GM23338 (cell line): ENCODE data around the gene TMEM43. TPM values are rescaled to one million over a fixed set of nuclear protein-coding genes. Genes with fewer than 3 reads are reported as not detected.

ENCODE experiments used
- ATAC-seq: fragments of 200-7000 bp; cut with Tn5 transposase; 3 replicates; pipeline ENCODE4 v1.9.1; 2020
- DNase-seq: peaks from one replicate; pipeline ENCODE4 v3.0.0-alpha.2; 2015; ENCODE audit warnings: low spot score
- H2AFZ ChIP-seq: fragments of 200-600 bp; sonication (generic); 2 replicates; pipeline ENCODE4 v1.8.0; 2016; ENCODE audit warnings: antibody characterized with exemption, mild to moderate bottlenecking, moderate library complexity
- H3F3A ChIP-seq: fragments of 200-600 bp; sonication (generic); replicated peaks from 2 replicates; pipeline ENCODE4 v1.8.0; 2017; ENCODE audit warnings: antibody characterized with exemption, mixed run types, low read depth
- H3K27ac ChIP-seq: fragments of 200-600 bp; sonication (generic); 2 replicates; pipeline ENCODE4 v1.6.1; 2016; ENCODE audit warnings: low read depth
- H3K27me3 ChIP-seq: fragments of 200-600 bp; sonication (generic); 2 replicates; pipeline ENCODE4 v1.8.0; 2016; ENCODE audit warnings: mild to moderate bottlenecking, mixed run types, moderate library complexity; ENCODE audit not compliant: insufficient read depth
- H3K36me3 ChIP-seq: fragments of 200-600 bp; sonication (generic); 2 replicates; pipeline ENCODE4 v1.8.0; 2016; ENCODE audit warnings: mild to moderate bottlenecking; ENCODE audit not compliant: insufficient read depth
- H3K4me1 ChIP-seq: fragments of 200-600 bp; sonication (generic); 2 replicates; pipeline ENCODE4 v1.8.0; 2016; ENCODE audit warnings: mild to moderate bottlenecking, moderate library complexity; ENCODE audit not compliant: insufficient read depth
- H3K4me2 ChIP-seq: fragments of 200-600 bp; sonication (generic); 2 replicates; pipeline ENCODE4 v1.7.1; 2017; ENCODE audit warnings: mixed run types
- H3K4me3 ChIP-seq: fragments of 200-600 bp; sonication (generic); 2 replicates; pipeline ENCODE4 v1.6.1; 2016; ENCODE audit warnings: mixed run types
- H3K79me2 ChIP-seq: fragments of 200-600 bp; sonication (generic); replicated peaks from 2 replicates; pipeline ENCODE4 v1.8.0; 2017; ENCODE audit warnings: mild to moderate bottlenecking; ENCODE audit not compliant: insufficient read depth
- H3K9me2 ChIP-seq: fragments of 200-600 bp; sonication (generic); 2 replicates; pipeline ENCODE4 v1.8.0; 2017; ENCODE audit not compliant: insufficient read depth
- H4K20me1 ChIP-seq: fragments of 200-600 bp; sonication (generic); replicated peaks from 2 replicates; pipeline ENCODE4 v1.8.0; 2017; ENCODE audit warnings: mild to moderate bottlenecking; ENCODE audit not compliant: insufficient read depth
- H3K27ac Mint-ChIP-seq: 2 replicates; pipeline ENCODE4 v1.8.0; 2020; ENCODE audit warnings: inconsistent platforms, mild to moderate bottlenecking, moderate library complexity, mixed read lengths
- H3K27me3 Mint-ChIP-seq: 3 replicates; pipeline ENCODE4 v1.8.0; 2022; ENCODE audit warnings: low read depth, mild to moderate bottlenecking, moderate library complexity, mixed read lengths, inconsistent platforms; ENCODE audit not compliant: insufficient read depth, poor library complexity
- H3K36me3 Mint-ChIP-seq: 3 replicates; pipeline ENCODE4 v1.8.0; 2021; ENCODE audit warnings: low read depth, mild to moderate bottlenecking, inconsistent platforms, moderate library complexity, mixed read lengths
- H3K4me1 Mint-ChIP-seq: 3 replicates; pipeline ENCODE4 v1.8.0; 2020; ENCODE audit warnings: mild to moderate bottlenecking, inconsistent platforms, mixed read lengths
- H3K4me3 Mint-ChIP-seq: 3 replicates; pipeline ENCODE4 v1.8.0; 2021; ENCODE audit warnings: moderate library complexity, mild to moderate bottlenecking, inconsistent platforms, mixed read lengths
- H3K9me3 Mint-ChIP-seq: 3 replicates; pipeline ENCODE4 v1.8.0; 2020; ENCODE audit warnings: moderate library complexity, mild to moderate bottlenecking, inconsistent platforms, mixed read lengths
- CREB1 ChIP-seq: fragments of 250-450 bp; sonication (Bioruptor Pico); IDR thresholded peaks from 2 replicates; pipeline ENCODE4 v1.5.0; 2020; ENCODE audit warnings: low read depth, mild to moderate bottlenecking, moderate library complexity
- EZH2 ChIP-seq: fragments of 200-600 bp; sonication (generic); IDR thresholded peaks from one replicate; pipeline ENCODE4 v1.8.0; 2017; ENCODE audit warnings: antibody characterized with exemption, mild to moderate bottlenecking, low read depth; ENCODE audit not compliant: unreplicated experiment
- EZH2phosphoT487 ChIP-seq: fragments of 200-600 bp; sonication (generic); IDR thresholded peaks from one replicate; pipeline ENCODE4 v1.8.1; 2018; ENCODE audit warnings: antibody characterized with exemption; ENCODE audit not compliant: unreplicated experiment
- JUNB ChIP-seq: IDR thresholded peaks from one replicate; pipeline ENCODE4 v1.6.1; 2016; ENCODE audit warnings: antibody characterized with exemption; ENCODE audit not compliant: unreplicated experiment
- NANOG ChIP-seq: IDR thresholded peaks from 2 replicates; pipeline ENCODE4 v1.6.1; 2016; ENCODE audit warnings: antibody characterized with exemption, borderline replicate concordance
- POLR2AphosphoS5 ChIP-seq: IDR thresholded peaks from 2 replicates; pipeline ENCODE4 v1.6.1; 2016; ENCODE audit warnings: antibody characterized with exemption, low read depth
- STAT1 ChIP-seq: IDR thresholded peaks from one replicate; pipeline ENCODE4 v1.6.1; 2016; ENCODE audit warnings: antibody characterized with exemption; ENCODE audit not compliant: unreplicated experiment
- ZNF114 ChIP-seq: fragments of 250-450 bp; sonication (Bioruptor Pico); IDR thresholded peaks from 2 replicates; pipeline ENCODE4 v1.5.0; 2020; ENCODE audit warnings: mild to moderate bottlenecking, moderate library complexity
- ZNF331 ChIP-seq: fragments of 250-450 bp; sonication (Bioruptor Pico); IDR thresholded peaks from 2 replicates; pipeline ENCODE4 v1.5.0; 2020; ENCODE audit warnings: low read depth, mild to moderate bottlenecking, moderate library complexity
- polyA plus RNA-seq: library from polyadenylated mRNA; unstranded; fragments of >200 nt; fragmentation: Nextera tagmentation; extraction: Ambion mirVana; gene quantifications from 2 replicates; pipeline ENCODE4 v1.2.1, GENCODE V29; 2016
- total RNA-seq: library from RNA; depleted of rRNA; stranded (reverse); fragments of >200 nt; shearing (Covaris generic); gene quantifications from 2 replicates; pipeline ENCODE4 v1.2.3, GENCODE V29; 2014
- TF ChIP-seq, protein P1 (sequence below), 2 experiments: fragments of 200-600 bp in 1 of 2; sonication (generic) in 1 of 2; conservative IDR thresholded peaks; 2 replicates each; pipeline versions ENCODE4 v1.5.1 to v1.6.1; 2016 to 2017; ENCODE audit warnings: antibody characterized with exemption in 2 of 2, low read depth in 2 of 2, mild to moderate bottlenecking in 2 of 2, moderate library complexity in 1 of 2
- TF ChIP-seq, protein P2 (sequence below): fragments of 250-450 bp; sonication (Bioruptor Pico); IDR thresholded peaks from 2 replicates; pipeline ENCODE4 v1.5.0; 2020; ENCODE audit warnings: mild to moderate bottlenecking, moderate library complexity
- TF ChIP-seq, protein P3 (sequence below): IDR thresholded peaks from one replicate; pipeline ENCODE4 v1.6.1; 2018; ENCODE audit warnings: antibody characterized with exemption; ENCODE audit not compliant: unreplicated experiment
- TF ChIP-seq, protein P4 (sequence below): IDR thresholded peaks from 2 replicates; pipeline ENCODE4 v1.6.1; 2016; ENCODE audit warnings: antibody characterized with exemption

TMEM43 gene
- total and polyA plus RNA-seq, 2 experiments from 2014 or later = 15.9 to 34.7 TPM

DNA sequence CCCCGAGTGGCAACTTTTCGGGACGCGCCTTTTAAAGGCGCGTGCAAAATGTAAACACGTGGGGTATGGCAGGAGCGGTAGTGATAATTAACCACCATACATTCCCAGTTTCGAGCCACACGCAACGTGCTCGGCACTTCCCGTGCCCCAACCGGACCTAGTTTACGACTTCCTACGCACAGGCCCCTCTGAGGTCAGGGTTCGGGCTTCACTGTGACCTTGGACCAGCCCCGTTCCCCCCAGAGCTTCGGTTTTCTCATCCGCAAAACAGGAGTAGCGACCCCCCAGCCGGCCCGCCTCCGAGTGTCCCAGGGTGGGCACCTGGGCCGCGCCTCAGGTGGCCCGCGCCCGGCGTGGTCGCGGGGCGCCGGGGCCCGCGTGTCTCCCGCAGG, 633 bp upstream of the TMEM43 start:
- H2AFZ ChIP-seq = peak overlapping the region; percentile 88
- peak; percentile 39 for ATAC-seq
- Mint-ChIP-seq H3K27me3 (peaks cover 22% of the 10 kb centered on the region), H3K36me3 (peaks cover 46% of the 10 kb centered on the region), H3K4me3 (peak overlapping the region; percentile 98), H3K4me1 (peaks cover 34% of the 10 kb centered on the region), H3K27ac (peak overlapping the region; percentile 91), H3K9me3 (peaks cover 9% of the 10 kb centered on the region)
- no peaks in the 10 kb centered on the region for H3F3A ChIP-seq
- no peaks in the 10 kb centered on the region for H3K9me2 ChIP-seq
- H3K27me3 ChIP-seq = no peaks in the 10 kb centered on the region
- no peaks in the 10 kb centered on the region; the same call in 1 of the 2 replicates for H3K36me3 ChIP-seq
- peak overlapping the region; percentile 93 for H3K4me2 ChIP-seq
- DNase-seq = peak; percentile 63
- no peak overlapping the region; the same call in 1 of the 2 replicates for H3K27ac ChIP-seq
- H4K20me1 ChIP-seq = peaks cover 8% of the 10 kb centered on the region; the same call in 1 of the 2 replicates
- H3K4me1 ChIP-seq = peaks cover 19% of the 10 kb centered on the region
- H3K79me2 ChIP-seq = peaks cover 56% of the 10 kb centered on the region
- H3K4me3 ChIP-seq = peak overlapping the region; percentile 97
- no peak for TF ChIP-seq JUNB
- TF ChIP-seq EZH2 = no peak
- no peak for TF ChIP-seq ZNF331
- no peak for TF ChIP-seq STAT1
- TF ChIP-seq NANOG = no peak
- TF ChIP-seq, protein P1, sequence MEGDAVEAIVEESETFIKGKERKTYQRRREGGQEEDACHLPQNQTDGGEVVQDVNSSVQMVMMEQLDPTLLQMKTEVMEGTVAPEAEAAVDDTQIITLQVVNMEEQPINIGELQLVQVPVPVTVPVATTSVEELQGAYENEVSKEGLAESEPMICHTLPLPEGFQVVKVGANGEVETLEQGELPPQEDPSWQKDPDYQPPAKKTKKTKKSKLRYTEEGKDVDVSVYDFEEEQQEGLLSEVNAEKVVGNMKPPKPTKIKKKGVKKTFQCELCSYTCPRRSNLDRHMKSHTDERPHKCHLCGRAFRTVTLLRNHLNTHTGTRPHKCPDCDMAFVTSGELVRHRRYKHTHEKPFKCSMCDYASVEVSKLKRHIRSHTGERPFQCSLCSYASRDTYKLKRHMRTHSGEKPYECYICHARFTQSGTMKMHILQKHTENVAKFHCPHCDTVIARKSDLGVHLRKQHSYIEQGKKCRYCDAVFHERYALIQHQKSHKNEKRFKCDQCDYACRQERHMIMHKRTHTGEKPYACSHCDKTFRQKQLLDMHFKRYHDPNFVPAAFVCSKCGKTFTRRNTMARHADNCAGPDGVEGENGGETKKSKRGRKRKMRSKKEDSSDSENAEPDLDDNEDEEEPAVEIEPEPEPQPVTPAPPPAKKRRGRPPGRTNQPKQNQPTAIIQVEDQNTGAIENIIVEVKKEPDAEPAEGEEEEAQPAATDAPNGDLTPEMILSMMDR (conservative IDR thresholded peaks at IDR 0.05; ENCODE audit: low read depth in 2 of 2) = no peak
- TF ChIP-seq POLR2AphosphoS5 = no peak; the same call in 1 of the 2 replicates
- TF ChIP-seq EZH2phosphoT487 = no peak
- TF ChIP-seq CREB1 = no peak
- TF ChIP-seq, protein P2, sequence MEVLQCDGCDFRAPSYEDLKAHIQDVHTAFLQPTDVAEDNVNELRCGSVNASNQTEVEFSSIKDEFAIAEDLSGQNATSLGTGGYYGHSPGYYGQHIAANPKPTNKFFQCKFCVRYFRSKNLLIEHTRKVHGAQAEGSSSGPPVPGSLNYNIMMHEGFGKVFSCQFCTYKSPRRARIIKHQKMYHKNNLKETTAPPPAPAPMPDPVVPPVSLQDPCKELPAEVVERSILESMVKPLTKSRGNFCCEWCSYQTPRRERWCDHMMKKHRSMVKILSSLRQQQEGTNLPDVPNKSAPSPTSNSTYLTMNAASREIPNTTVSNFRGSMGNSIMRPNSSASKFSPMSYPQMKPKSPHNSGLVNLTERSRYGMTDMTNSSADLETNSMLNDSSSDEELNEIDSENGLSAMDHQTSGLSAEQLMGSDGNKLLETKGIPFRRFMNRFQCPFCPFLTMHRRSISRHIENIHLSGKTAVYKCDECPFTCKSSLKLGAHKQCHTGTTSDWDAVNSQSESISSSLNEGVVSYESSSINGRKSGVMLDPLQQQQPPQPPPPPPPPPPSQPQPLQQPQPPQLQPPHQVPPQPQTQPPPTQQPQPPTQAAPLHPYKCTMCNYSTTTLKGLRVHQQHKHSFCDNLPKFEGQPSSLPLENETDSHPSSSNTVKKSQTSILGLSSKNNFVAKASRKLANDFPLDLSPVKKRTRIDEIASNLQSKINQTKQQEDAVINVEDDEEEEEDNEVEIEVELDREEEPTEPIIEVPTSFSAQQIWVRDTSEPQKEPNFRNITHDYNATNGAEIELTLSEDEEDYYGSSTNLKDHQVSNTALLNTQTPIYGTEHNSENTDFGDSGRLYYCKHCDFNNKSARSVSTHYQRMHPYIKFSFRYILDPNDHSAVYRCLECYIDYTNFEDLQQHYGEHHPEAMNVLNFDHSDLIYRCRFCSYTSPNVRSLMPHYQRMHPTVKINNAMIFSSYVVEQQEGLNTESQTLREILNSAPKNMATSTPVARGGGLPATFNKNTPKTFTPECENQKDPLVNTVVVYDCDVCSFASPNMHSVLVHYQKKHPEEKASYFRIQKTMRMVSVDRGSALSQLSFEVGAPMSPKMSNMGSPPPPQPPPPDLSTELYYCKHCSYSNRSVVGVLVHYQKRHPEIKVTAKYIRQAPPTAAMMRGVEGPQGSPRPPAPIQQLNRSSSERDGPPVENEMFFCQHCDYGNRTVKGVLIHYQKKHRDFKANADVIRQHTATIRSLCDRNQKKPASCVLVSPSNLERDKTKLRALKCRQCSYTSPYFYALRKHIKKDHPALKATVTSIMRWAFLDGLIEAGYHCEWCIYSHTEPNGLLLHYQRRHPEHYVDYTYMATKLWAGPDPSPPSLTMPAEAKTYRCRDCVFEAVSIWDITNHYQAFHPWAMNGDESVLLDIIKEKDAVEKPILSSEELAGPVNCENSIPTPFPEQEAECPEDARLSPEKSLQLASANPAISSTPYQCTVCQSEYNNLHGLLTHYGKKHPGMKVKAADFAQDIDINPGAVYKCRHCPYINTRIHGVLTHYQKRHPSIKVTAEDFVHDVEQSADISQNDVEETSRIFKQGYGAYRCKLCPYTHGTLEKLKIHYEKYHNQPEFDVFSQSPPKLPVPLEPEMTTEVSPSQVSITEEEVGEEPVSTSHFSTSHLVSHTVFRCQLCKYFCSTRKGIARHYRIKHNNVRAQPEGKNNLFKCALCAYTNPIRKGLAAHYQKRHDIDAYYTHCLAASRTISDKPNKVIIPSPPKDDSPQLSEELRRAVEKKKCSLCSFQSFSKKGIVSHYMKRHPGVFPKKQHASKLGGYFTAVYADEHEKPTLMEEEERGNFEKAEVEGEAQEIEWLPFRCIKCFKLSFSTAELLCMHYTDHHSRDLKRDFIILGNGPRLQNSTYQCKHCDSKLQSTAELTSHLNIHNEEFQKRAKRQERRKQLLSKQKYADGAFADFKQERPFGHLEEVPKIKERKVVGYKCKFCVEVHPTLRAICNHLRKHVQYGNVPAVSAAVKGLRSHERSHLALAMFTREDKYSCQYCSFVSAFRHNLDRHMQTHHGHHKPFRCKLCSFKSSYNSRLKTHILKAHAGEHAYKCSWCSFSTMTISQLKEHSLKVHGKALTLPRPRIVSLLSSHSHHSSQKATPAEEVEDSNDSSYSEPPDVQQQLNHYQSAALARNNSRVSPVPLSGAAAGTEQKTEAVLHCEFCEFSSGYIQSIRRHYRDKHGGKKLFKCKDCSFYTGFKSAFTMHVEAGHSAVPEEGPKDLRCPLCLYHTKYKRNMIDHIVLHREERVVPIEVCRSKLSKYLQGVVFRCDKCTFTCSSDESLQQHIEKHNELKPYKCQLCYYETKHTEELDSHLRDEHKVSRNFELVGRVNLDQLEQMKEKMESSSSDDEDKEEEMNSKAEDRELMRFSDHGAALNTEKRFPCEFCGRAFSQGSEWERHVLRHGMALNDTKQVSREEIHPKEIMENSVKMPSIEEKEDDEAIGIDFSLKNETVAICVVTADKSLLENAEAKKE = no peak
- TF ChIP-seq, protein P3, sequence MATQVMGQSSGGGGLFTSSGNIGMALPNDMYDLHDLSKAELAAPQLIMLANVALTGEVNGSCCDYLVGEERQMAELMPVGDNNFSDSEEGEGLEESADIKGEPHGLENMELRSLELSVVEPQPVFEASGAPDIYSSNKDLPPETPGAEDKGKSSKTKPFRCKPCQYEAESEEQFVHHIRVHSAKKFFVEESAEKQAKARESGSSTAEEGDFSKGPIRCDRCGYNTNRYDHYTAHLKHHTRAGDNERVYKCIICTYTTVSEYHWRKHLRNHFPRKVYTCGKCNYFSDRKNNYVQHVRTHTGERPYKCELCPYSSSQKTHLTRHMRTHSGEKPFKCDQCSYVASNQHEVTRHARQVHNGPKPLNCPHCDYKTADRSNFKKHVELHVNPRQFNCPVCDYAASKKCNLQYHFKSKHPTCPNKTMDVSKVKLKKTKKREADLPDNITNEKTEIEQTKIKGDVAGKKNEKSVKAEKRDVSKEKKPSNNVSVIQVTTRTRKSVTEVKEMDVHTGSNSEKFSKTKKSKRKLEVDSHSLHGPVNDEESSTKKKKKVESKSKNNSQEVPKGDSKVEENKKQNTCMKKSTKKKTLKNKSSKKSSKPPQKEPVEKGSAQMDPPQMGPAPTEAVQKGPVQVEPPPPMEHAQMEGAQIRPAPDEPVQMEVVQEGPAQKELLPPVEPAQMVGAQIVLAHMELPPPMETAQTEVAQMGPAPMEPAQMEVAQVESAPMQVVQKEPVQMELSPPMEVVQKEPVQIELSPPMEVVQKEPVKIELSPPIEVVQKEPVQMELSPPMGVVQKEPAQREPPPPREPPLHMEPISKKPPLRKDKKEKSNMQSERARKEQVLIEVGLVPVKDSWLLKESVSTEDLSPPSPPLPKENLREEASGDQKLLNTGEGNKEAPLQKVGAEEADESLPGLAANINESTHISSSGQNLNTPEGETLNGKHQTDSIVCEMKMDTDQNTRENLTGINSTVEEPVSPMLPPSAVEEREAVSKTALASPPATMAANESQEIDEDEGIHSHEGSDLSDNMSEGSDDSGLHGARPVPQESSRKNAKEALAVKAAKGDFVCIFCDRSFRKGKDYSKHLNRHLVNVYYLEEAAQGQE = no peak
- TF ChIP-seq, protein P4, sequence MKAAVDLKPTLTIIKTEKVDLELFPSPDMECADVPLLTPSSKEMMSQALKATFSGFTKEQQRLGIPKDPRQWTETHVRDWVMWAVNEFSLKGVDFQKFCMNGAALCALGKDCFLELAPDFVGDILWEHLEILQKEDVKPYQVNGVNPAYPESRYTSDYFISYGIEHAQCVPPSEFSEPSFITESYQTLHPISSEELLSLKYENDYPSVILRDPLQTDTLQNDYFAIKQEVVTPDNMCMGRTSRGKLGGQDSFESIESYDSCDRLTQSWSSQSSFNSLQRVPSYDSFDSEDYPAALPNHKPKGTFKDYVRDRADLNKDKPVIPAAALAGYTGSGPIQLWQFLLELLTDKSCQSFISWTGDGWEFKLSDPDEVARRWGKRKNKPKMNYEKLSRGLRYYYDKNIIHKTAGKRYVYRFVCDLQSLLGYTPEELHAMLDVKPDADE = no peak; the same call in 1 of the 2 replicates
- no peak for TF ChIP-seq ZNF114 (CRISPR knock-in tag)
